Measurements from ENCODE around the gene CD244.

DNA sequence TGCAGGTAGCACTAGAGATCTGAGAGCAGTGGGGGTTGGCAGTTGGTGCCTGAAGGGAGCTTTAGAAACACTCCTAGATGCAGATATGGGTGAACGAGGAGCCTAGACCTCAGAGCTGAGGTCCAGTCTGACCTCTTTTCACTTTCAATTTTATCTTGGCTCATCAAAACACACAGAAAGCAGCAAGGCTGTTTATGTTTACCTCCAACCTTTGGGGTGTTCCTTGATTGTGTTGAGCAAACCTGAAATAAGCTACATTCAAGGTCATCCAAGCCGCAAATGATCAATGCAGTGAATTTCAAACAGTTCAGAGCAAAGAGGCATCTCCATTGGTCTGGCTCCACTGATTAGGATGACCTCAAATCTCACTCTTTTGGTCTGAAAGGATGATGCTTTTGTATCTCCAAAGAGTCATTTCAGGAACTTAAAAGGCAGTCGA is 65.4 kb downstream of the CD244 start:
- no peak for TF ChIP-seq YY1 (IDR thresholded peaks at IDR 0.05; ENCODE audit: insufficient read depth, insufficient read length)
- TF ChIP-seq SUZ12 (IDR thresholded peaks at IDR 0.05; ENCODE audit: extremely low read depth, insufficient read depth, insufficient read length), result no peak

Measured in NT2/D1 (cell line).